ENCODE measurements around the gene SIPA1L3. TPM values are rescaled to one million over a fixed set of nuclear protein-coding genes. Genes with fewer than 3 reads are reported as not detected.
"Not testable (repeated sequence)": the region's sequence is repeated elsewhere in the genome, so short reads cannot be mapped to it uniquely, and the experiment has no call there.

Gene SIPA1L3
- total RNA-seq, 2 donors from 2014 or later: 136 to 180 TPM

- intact Hi-C loops (cut with DNase I, micrococcal nuclease): no loop called here
- DNase-seq: no peak
- no peak for ATAC-seq
Observed at GRCh38 chr19:38047049-38047438, 140.0 kb downstream of the SIPA1L3 start.

DNA sequence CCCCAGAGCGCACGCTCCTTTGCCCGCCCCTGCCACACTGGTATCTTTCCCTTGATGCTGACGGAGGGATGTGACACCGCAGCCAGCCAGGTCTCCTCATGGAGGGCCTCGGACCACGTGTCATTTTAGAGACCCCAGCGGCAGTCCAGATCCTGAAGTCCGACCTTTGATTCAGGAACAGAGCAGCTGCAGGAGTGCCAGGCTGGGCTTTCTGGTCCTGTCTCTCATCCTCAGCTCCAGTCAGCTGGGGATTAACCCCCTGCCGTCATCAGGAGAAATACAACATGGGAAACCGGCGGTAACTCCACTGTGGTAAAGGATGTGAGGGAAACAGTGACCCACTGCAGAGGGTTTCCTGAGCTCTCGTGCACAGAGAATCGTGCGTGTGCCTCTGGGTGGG lies 140.6 kb downstream of the SIPA1L3 start:
- ATAC-seq: no peak

DNA sequence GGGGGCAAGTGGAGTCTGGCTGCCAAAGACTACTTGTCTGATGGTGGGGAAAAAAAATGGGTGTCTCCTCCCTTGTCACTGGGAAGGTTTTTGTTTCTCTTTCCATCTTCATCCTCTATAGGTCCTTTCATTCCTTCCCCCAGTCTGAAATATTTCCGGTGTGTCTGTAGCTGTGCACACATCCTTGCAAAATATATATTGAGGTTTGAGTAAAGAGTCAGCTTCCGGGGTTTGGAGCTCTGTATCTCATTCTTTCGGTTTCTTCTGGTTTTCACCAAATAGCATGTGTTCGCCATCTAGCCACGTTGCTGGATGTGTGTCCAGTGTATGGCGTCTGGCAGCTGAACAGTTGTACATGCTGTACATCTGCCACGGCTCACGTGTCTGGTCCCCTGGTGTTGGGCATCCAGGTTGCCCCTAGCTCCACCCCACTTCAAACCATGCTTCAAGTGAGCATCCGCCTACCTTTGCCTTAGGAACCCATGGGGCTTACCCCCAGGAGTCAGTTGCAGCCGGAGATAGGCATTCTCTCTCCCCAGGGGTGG lies 142.2 kb downstream of the SIPA1L3 start:
- intact Hi-C loops (cut with DNase I, micrococcal nuclease): no loop called here
- no peak for DNase-seq
- ATAC-seq: peak; percentile 19

More for the DNA sequence above, 140.6 kb downstream of the SIPA1L3 start:
- DNase-seq: no peak
- intact Hi-C loops (cut with DNase I, micrococcal nuclease): no loop called here

GRCh38 chr19:38055010-38055409 lies 148.0 kb downstream of the SIPA1L3 start:
- no peak for ATAC-seq
- no peak for DNase-seq
- intact Hi-C loops (cut with DNase I, micrococcal nuclease): no loop called here

DNA sequence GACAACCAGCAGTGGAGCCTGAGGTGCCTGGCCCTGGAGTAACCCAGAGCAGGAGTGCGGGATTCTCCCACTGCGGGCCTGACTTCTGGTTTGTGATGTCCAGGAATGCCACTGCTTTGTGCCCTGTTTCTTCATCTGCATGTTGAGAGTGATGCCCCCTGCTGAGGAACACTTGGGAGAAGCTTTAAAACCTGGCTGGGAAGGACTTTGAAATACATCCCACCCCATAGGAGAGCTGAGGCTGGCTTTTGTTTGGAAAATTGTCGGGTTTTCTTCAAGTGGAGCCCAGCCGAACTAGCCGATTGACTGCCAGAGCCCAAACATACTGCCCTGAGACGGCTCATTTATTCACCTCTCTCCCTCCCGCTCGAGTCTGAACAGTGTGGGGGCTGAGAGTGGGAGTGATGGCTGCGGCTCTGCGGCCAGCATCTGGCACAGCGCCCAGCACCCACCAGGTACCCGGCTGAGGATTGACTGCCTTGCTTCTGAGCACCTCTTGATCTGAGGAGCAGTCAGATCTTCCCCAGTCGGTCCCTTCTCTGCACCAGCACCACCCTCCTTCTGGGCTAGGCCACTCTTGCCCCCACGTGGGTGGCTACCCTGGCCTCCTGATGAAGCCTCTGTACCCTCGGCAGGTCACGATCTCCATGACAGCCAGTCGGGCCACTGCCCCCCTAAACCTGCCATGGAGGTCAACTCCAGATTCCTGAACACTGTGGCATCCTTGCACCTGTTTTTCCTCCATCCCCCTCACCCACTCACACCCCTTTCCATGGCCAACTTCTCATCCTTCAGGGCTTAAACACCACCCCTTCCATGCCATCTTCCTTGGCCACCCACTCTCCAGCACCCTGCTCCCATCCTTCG lies 148.9 kb downstream of the SIPA1L3 start:
- ATAC-seq (no peak), DNase-seq (no peak)
- intact Hi-C loops (cut with DNase I, micrococcal nuclease): no loop called here

DNA sequence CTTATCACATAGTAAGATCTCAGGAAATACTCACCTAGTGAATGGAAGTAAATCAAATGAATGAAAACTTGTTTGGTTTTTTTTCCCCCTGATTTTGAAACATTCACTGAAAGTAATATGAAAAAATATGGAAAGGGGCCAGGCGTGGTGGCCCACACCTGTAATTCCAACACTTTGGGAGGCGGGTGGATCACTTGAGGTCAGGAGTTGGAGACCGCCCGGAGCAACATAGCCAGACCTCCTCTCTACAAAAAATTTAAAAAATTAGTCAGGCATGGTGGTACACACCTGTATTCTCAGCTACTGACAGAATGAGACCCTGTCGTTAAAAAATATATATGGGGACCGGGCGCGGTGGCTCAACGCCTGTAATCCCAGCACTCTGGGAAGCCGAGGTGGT lies 149.6 kb downstream of the SIPA1L3 start:
- DNase-seq (no peak), ATAC-seq (no peak)
- intact Hi-C loops (cut with DNase I, micrococcal nuclease): no loop called here

GRCh38 chr19:38057959-38058690 lies 151.1 kb downstream of the SIPA1L3 start:
- DNase-seq: peak; percentile 65 to 72
- peak; percentile 84 for ATAC-seq
- intact Hi-C loops (cut with DNase I, micrococcal nuclease): no loop called here

- DNase-seq: no peak
- ATAC-seq: no peak
- intact Hi-C loops (cut with DNase I, micrococcal nuclease): no loop called here
Observed at GRCh38 chr19:38059897-38060296, 152.9 kb downstream of the SIPA1L3 start.

GRCh38 chr19:38060331-38060730 lies 153.3 kb downstream of the SIPA1L3 start:
- DNase-seq: no peak
- intact Hi-C loops (cut with DNase I, micrococcal nuclease): no loop called here
- no peak for ATAC-seq

- DNase-seq: no peak
- intact Hi-C loops (cut with DNase I, micrococcal nuclease): no loop called here
- no peak for ATAC-seq
Observed at GRCh38 chr19:38061294-38061693, 154.3 kb downstream of the SIPA1L3 start.

GRCh38 chr19:38062959-38063761 lies 156.2 kb downstream of the SIPA1L3 start:
- ATAC-seq (peak; percentile 60), DNase-seq (no peak)
- intact Hi-C loops (cut with DNase I, micrococcal nuclease): no loop called here

- ATAC-seq: no peak
- no peak for DNase-seq
- intact Hi-C loops (cut with DNase I, micrococcal nuclease): no loop called here
Observed at GRCh38 chr19:38063928-38064327, 156.9 kb downstream of the SIPA1L3 start.

DNA sequence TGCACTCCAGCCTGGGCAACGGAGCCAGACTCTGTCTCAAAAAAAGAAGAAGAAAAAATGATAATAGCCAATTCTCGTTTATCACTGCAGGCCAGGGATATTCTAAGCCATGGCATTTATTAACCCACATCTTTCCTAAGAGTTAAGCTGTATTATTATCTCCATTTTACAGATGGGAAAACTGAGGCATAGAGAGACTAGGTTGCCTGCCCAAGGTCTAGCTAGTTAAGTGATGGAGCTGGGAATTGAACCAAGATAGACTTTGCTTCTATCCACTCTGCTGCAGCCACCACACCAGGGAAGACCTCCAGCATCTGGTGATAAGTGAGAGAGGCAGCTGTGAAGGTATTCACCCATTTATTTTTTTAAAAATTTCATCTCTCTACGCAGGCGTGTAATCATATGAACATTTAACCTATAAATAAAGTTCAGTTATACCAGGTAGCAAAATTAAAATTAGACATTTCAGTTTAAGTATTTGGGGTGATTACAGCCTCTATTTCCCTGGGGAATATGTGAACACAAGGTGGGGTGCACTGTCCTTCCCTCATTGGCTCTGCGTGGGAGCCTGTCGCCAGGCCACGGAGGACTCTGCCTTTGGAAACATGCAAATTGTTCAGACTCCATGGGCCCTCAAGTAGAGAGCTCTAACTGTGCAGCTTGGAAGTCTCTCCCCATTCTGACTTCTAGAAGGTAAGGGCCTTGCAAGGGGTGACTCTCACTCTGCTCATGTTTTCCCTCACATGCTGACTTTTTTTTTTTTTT lies 157.8 kb downstream of the SIPA1L3 start:
- DNase-seq (no peak), ATAC-seq (no peak)
- intact Hi-C loops (cut with DNase I, micrococcal nuclease): no loop called here

DNA sequence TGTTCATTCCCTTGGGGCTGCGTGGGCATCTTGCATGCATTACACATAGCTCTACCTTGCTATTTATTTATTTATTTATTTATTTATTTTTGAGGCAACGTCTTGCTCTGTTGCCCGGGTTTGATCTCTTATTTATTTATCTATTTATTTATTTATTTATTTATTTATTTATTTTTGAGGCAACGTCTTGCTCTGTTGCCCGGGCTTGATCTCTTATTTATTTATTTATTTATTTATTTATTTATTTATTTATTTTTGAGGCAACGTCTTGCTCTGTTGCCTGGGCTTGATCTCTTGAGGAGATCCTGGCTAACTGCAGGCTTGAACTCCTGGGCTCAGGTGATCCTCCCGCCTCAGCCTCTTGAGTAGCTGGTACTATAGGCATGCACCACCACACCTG lies 158.8 kb downstream of the SIPA1L3 start:
- DNase-seq; intact Hi-C loops (cut with DNase I, micrococcal nuclease); ATAC-seq: not testable (repeated sequence)

- peak; percentile 28 for ATAC-seq
- DNase-seq: no peak
- intact Hi-C loops (cut with DNase I, micrococcal nuclease): no loop called here
Observed at GRCh38 chr19:38068826-38069225, 161.8 kb downstream of the SIPA1L3 start.

GRCh38 chr19:38070573-38070972 lies 163.6 kb downstream of the SIPA1L3 start:
- ATAC-seq (no peak), DNase-seq (no peak)
- intact Hi-C loops (cut with DNase I, micrococcal nuclease): no loop called here

DNA sequence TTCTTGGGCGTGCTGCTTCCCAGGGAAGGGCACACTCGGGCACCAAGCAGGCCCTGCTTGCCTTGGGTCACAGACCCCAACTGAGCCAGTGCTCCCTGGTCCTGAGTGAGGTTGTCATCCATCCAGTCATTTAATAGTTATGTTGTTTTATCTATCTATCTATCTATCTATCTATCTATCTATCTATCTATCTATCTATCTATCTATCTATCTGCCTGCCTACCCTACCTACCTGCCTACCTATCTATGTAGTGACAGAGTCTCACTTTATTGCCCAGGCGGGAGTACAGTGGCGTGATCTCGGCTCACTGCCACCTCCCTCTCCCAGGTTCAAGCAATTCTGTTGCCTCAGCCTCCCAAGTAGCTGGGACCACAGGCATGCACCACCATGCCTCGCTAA lies 164.0 kb downstream of the SIPA1L3 start:
- intact Hi-C loops (cut with DNase I, micrococcal nuclease); ATAC-seq: not testable (repeated sequence)

GRCh38 chr19:38071647-38072046 lies 164.6 kb downstream of the SIPA1L3 start:
- no peak for DNase-seq
- intact Hi-C loops (cut with DNase I, micrococcal nuclease): no loop called here
- ATAC-seq: no peak

More for the DNA sequence above, 164.0 kb downstream of the SIPA1L3 start:
- DNase-seq: not testable (repeated sequence)

All from left colon (tissue), 2 donors.